ENCODE data around the gene FGFRL1. TPM values are rescaled to one million over a fixed set of nuclear protein-coding genes. Genes with fewer than 3 reads are reported as not detected.
A peak's percentile ranks its signal among the peaks of the same experiment; 100 is the strongest.

FGFRL1 gene
- total RNA-seq, 4 donors from 2014 or later: 11.7 to 15.9 (median 14.2) TPM

- Histone ChIP-seq H3K4me3 (peak overlapping the region in 3 of 4 donors; percentile 46 to 62 (median 46)), H3K9me3 (no peaks in the 10 kb centered on the region), H3K27me3 (peaks cover 19% of the 10 kb centered on the region), H3K36me3 (no peaks in the 10 kb centered on the region), H3K4me1 (peaks cover 20 to 33% (median 27%) of the 10 kb centered on the region in 4 donors), H3K27ac (peak overlapping the region in 1 of 4 donors; percentile 59)
- DNase-seq: no peak
- intact Hi-C loops (cut with DNase I; ENCODE audit: low total_unique reads): no loop called here
- no CpG with 5 or more reads among the region's 69 CpGs for WGBS, 2 donors (ENCODE audit: low coverage in 1 of 2)
- TF ChIP-seq, protein P1, sequence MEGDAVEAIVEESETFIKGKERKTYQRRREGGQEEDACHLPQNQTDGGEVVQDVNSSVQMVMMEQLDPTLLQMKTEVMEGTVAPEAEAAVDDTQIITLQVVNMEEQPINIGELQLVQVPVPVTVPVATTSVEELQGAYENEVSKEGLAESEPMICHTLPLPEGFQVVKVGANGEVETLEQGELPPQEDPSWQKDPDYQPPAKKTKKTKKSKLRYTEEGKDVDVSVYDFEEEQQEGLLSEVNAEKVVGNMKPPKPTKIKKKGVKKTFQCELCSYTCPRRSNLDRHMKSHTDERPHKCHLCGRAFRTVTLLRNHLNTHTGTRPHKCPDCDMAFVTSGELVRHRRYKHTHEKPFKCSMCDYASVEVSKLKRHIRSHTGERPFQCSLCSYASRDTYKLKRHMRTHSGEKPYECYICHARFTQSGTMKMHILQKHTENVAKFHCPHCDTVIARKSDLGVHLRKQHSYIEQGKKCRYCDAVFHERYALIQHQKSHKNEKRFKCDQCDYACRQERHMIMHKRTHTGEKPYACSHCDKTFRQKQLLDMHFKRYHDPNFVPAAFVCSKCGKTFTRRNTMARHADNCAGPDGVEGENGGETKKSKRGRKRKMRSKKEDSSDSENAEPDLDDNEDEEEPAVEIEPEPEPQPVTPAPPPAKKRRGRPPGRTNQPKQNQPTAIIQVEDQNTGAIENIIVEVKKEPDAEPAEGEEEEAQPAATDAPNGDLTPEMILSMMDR (IDR thresholded peaks at IDR 0.05): no peak
- TF ChIP-seq POLR2A (IDR thresholded peaks at IDR 0.05) (no peak), EP300 (IDR thresholded peaks at IDR 0.05; ENCODE audit: low read depth) (no peak), POLR2AphosphoS5 (IDR thresholded peaks at IDR 0.05) (no peak)
- in situ Hi-C loops (cut with MboI; ENCODE audit: low pct_ligation_motif_present in 1 of 4, low pct_unique_long_range_greater_than_20kb in 1 of 4, low sequenced_read_pairs in 3 of 4): no loop called here
Observed at GRCh38 chr4:1011666-1012033, 224 bp downstream of the FGFRL1 start.

DNA sequence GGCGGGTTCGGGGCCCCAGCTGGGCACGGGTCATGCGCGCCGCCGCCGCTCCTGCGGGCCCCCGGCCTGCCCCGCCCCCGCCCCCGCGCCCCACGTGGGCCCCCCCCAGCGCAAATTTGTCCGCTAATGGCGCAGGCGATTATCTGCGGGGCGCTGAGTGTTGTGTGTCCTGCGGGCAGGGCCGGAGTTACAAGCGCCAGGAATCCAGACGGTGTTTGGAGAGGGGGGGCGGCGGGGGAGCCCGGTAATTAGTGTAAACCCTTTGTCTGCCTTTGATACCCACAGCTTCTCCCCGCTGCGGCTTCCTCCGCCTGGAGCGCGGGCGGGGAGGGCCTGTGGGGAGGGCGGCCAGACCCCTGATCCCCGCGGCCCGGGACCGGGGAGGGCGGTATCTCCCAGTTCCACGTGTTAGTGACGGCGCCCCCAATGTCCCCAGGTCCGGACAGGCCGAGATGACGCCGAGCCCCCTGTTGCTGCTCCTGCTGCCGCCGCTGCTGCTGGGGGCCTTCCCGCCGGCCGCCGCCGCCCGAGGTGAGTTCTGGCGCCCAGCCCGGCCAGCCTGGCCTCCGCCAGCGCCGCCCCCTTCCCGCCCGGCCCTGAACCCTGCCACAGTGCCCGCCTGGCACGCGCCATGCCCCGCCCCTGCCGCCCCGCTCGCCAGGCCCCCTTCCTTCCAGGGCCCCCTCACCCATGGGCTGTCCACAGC is 761 bp downstream of the FGFRL1 start:
- in situ Hi-C loops (cut with MboI; ENCODE audit: low pct_ligation_motif_present in 1 of 4, low pct_unique_long_range_greater_than_20kb in 1 of 4, low sequenced_read_pairs in 3 of 4): no loop called here
- WGBS, 2 donors (ENCODE audit: low coverage in 1 of 2): 5% methylated on average over 32 of the region's 69 CpGs; no CpG with 5 or more reads in 1 of the 2 donors
- H3K36me3 ChIP-seq: no peaks in the 10 kb centered on the region
- intact Hi-C loops (cut with DNase I; ENCODE audit: low total_unique reads): no loop called here
- H3K27me3 ChIP-seq: peaks cover 14% of the 10 kb centered on the region
- TF ChIP-seq POLR2AphosphoS5 (IDR thresholded peaks at IDR 0.05) (peak in 1 of 3 donors; percentile 13), EP300 (IDR thresholded peaks at IDR 0.05; ENCODE audit: low read depth) (no peak)
- peaks cover 20 to 33% (median 27%) of the 10 kb centered on the region in 4 donors for H3K4me1 ChIP-seq
- DNase-seq: peak; percentile 67
- peak overlapping the region; percentile 38 to 59 (median 46) for H3K27ac ChIP-seq
- H3K4me3 ChIP-seq: peak overlapping the region; percentile 46 to 62 (median 47)
- no peaks in the 10 kb centered on the region for H3K9me3 ChIP-seq

- Histone ChIP-seq H3K36me3 (no peaks in the 10 kb centered on the region), H3K27ac (no peak overlapping the region), H3K4me1 (peaks cover 20 to 33% (median 27%) of the 10 kb centered on the region in 4 donors), H3K9me3 (no peaks in the 10 kb centered on the region), H3K27me3 (peaks cover 4% of the 10 kb centered on the region), H3K4me3 (no peak overlapping the region)
- intact Hi-C loops (cut with DNase I; ENCODE audit: low total_unique reads) (no loop called here), in situ Hi-C loops (cut with MboI; ENCODE audit: low pct_ligation_motif_present in 1 of 4, low pct_unique_long_range_greater_than_20kb in 1 of 4, low sequenced_read_pairs in 3 of 4) (no loop called here)
- 97 to 100% methylated on average over 1 to 39 of the region's 43 CpGs for WGBS, 2 donors (ENCODE audit: low coverage in 1 of 2)
- no peak for DNase-seq
- TF ChIP-seq POLR2A (IDR thresholded peaks at IDR 0.05) (no peak), POLR2AphosphoS5 (IDR thresholded peaks at IDR 0.05) (no peak), EP300 (IDR thresholded peaks at IDR 0.05; ENCODE audit: low read depth) (no peak)
- TF ChIP-seq, protein P1 (IDR thresholded peaks at IDR 0.05): no peak
Observed at GRCh38 chr4:1013225-1014073, 2.0 kb downstream of the FGFRL1 start.

- in situ Hi-C loops (cut with MboI; ENCODE audit: low pct_ligation_motif_present in 1 of 4, low pct_unique_long_range_greater_than_20kb in 1 of 4, low sequenced_read_pairs in 3 of 4) (no loop called here), intact Hi-C loops (cut with DNase I; ENCODE audit: low total_unique reads) (no loop called here)
Observed at GRCh38 chr4:1014291-1015167, 3.1 kb downstream of the FGFRL1 start.

More at GRCh38 chr4:1014291-1015167, 3.1 kb downstream of the FGFRL1 start:
- Histone ChIP-seq H3K27me3 (no peaks in the 10 kb centered on the region), H3K9me3 (no peaks in the 10 kb centered on the region), H3K4me3 (no peak overlapping the region), H3K36me3 (no peaks in the 10 kb centered on the region), H3K4me1 (peaks cover 14 to 25% (median 20%) of the 10 kb centered on the region in 4 donors), H3K27ac (no peak overlapping the region)
- DNase-seq: no peak
- no peak for TF ChIP-seq POLR2A (IDR thresholded peaks at IDR 0.05)
- TF ChIP-seq, protein P1 (IDR thresholded peaks at IDR 0.05): no peak
- TF ChIP-seq EP300 (IDR thresholded peaks at IDR 0.05; ENCODE audit: low read depth): no peak
- no peak for TF ChIP-seq POLR2AphosphoS5 (IDR thresholded peaks at IDR 0.05)
- WGBS, 2 donors (ENCODE audit: low coverage in 1 of 2): 89% methylated on average over 36 of the region's 36 CpGs; no CpG with 5 or more reads in 1 of the 2 donors
